Measurements from ENCODE around the gene SCFD1.

SCFD1 gene

GRCh38 chr14:30756594-30756993, 134.5 kb downstream of the SCFD1 start:
- DNase-seq (ENCODE audit: low read depth in 2 of 2), result no peak

GRCh38 chr14:30757082-30757481, 135.0 kb downstream of the SCFD1 start:
- no peak for DNase-seq (ENCODE audit: low read depth in 2 of 2)

- no peak for DNase-seq (ENCODE audit: low read depth in 2 of 2)
Observed at GRCh38 chr14:30759172-30760125, 137.3 kb downstream of the SCFD1 start.

GRCh38 chr14:30763891-30764290, 141.8 kb downstream of the SCFD1 start:
- no peak for DNase-seq (ENCODE audit: low read depth in 2 of 2)

GRCh38 chr14:30767624-30768023, 145.5 kb downstream of the SCFD1 start:
- no peak for DNase-seq (ENCODE audit: low read depth in 2 of 2)

GRCh38 chr14:30768791-30769190, 146.7 kb downstream of the SCFD1 start:
- no peak for DNase-seq (ENCODE audit: low read depth in 2 of 2)

GRCh38 chr14:30770376-30770775, 148.3 kb downstream of the SCFD1 start:
- DNase-seq (ENCODE audit: low read depth in 2 of 2), result no peak

- no peak for DNase-seq (ENCODE audit: low read depth in 2 of 2)
Observed at GRCh38 chr14:30771595-30771994, 149.5 kb downstream of the SCFD1 start.

GRCh38 chr14:30779210-30779609, 157.1 kb downstream of the SCFD1 start:
- DNase-seq (ENCODE audit: low read depth in 2 of 2), result no peak
